ENCODE results near the gene FBXL17. TPM values are rescaled to one million over a fixed set of nuclear protein-coding genes. Genes with fewer than 3 reads are reported as not detected.

FBXL17 gene
- polyA plus RNA-seq, 1 of the 3 experiments (the other 2 are of a cell fraction): 4.4 TPM

DNA sequence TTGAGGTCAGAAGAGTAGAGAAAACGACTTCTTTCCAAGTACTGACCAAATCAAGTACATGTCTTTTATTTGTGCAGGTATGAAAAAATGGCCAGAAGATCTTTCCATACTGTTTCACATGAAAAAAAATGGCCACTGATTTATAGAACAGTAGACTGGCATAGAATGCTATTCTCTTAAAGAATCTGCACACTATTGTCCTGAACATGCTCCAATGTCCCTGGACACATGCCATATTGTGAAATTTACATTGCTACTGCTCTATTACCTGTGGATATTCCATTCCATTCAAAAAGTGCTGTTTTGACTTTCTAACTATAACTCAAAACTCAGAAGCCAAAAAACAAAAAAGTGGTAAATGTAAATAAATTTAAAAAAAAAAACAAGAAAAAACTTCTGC, 60.6 kb downstream of the FBXL17 start (continued):
- TF ChIP-seq, protein P1, sequence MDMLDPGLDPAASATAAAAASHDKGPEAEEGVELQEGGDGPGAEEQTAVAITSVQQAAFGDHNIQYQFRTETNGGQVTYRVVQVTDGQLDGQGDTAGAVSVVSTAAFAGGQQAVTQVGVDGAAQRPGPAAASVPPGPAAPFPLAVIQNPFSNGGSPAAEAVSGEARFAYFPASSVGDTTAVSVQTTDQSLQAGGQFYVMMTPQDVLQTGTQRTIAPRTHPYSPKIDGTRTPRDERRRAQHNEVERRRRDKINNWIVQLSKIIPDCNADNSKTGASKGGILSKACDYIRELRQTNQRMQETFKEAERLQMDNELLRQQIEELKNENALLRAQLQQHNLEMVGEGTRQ (IDR thresholded peaks at IDR 0.05; ENCODE audit: borderline replicate concordance, low read depth, low read length): no peak
- TF ChIP-seq TCF12 (IDR thresholded peaks at IDR 0.05) (no peak), YY1 (IDR thresholded peaks at IDR 0.05; ENCODE audit: low read depth) (no peak), RAD21 (IDR thresholded peaks at IDR 0.05; ENCODE audit: low read length) (no peak)
- TF ChIP-seq, protein P2, sequence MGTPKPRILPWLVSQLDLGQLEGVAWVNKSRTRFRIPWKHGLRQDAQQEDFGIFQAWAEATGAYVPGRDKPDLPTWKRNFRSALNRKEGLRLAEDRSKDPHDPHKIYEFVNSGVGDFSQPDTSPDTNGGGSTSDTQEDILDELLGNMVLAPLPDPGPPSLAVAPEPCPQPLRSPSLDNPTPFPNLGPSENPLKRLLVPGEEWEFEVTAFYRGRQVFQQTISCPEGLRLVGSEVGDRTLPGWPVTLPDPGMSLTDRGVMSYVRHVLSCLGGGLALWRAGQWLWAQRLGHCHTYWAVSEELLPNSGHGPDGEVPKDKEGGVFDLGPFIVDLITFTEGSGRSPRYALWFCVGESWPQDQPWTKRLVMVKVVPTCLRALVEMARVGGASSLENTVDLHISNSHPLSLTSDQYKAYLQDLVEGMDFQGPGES (IDR thresholded peaks at IDR 0.05; ENCODE audit: low read depth, low read length): no peak
- TF ChIP-seq, protein P3, sequence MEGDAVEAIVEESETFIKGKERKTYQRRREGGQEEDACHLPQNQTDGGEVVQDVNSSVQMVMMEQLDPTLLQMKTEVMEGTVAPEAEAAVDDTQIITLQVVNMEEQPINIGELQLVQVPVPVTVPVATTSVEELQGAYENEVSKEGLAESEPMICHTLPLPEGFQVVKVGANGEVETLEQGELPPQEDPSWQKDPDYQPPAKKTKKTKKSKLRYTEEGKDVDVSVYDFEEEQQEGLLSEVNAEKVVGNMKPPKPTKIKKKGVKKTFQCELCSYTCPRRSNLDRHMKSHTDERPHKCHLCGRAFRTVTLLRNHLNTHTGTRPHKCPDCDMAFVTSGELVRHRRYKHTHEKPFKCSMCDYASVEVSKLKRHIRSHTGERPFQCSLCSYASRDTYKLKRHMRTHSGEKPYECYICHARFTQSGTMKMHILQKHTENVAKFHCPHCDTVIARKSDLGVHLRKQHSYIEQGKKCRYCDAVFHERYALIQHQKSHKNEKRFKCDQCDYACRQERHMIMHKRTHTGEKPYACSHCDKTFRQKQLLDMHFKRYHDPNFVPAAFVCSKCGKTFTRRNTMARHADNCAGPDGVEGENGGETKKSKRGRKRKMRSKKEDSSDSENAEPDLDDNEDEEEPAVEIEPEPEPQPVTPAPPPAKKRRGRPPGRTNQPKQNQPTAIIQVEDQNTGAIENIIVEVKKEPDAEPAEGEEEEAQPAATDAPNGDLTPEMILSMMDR (IDR thresholded peaks at IDR 0.05): no peak

DNA sequence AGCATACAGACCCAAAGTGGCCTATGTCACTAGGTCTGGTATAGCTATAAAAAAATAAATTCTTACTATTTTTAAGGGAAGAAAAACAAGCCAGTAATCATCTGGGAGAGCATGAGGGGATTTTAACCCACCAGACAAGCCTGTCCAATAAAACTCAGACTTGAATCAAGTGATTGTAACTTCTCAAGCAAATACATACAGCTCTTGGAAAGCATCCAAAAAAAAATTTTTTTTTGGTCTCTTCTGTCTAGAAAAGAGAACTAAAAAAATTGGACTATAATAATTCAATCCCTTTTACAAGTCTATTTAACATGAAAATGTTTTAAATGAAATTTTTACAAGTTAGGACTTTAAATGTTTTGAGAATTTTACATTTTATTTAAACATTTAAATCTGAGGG, 61.7 kb downstream of the FBXL17 start:
- no peak for DNase-seq
- H3K79me2 ChIP-seq (ENCODE audit: insufficient read depth): no peaks in the 10 kb centered on the region
- peaks cover 0 to 5% of the 10 kb centered on the region in 2 experiments for H3K36me3 ChIP-seq (replicated peaks in 1 of 2; ENCODE audit: control insufficient read depth in 1 of 2, insufficient read depth in 2 of 2, low read length in 1 of 2)
- H3K9ac ChIP-seq: no peak overlapping the region
- no peaks in the 10 kb centered on the region; a peak in 1 of 4 replicates for H3K4me1 ChIP-seq (ENCODE audit: control insufficient read depth in 1 of 2, insufficient read depth in 2 of 2, low read depth in 1 of 2, low read length in 1 of 2)
- CTCF ChIA-PET: no interaction called here
- no peaks in the 10 kb centered on the region for H4K20me1 ChIP-seq (ENCODE audit: insufficient read depth)
- H3K4me3 ChIP-seq (ENCODE audit: low read depth in 2 of 2, low read length in 1 of 2): no peak overlapping the region
- POLR2A ChIA-PET: no interaction called here
- no peak overlapping the region for H3K27ac ChIP-seq (ENCODE audit: low read depth in 2 of 2, low read length in 1 of 2)
- H2AFZ ChIP-seq (ENCODE audit: low read depth): no peak overlapping the region
- TF ChIP-seq TEAD4 (IDR thresholded peaks at IDR 0.05; ENCODE audit: borderline replicate concordance, insufficient read depth) (no peak), RFX5 (IDR thresholded peaks at IDR 0.05; ENCODE audit: low read length) (no peak), GABPA (IDR thresholded peaks at IDR 0.05; ENCODE audit: low read depth) (no peak), POLR2AphosphoS5 (IDR thresholded peaks at IDR 0.05; ENCODE audit: low read depth, low read length) (no peak), RCOR1 (IDR thresholded peaks at IDR 0.05; ENCODE audit: low read length) (no peak), SIN3A (IDR thresholded peaks at IDR 0.05; ENCODE audit: borderline replicate concordance, low read depth, low read length) (no peak), NFIC (IDR thresholded peaks at IDR 0.05; ENCODE audit: borderline replicate concordance) (no peak), NRF1 (IDR thresholded peaks at IDR 0.05; ENCODE audit: low read depth, low read length) (no peak)
- TF ChIP-seq, protein P4, sequence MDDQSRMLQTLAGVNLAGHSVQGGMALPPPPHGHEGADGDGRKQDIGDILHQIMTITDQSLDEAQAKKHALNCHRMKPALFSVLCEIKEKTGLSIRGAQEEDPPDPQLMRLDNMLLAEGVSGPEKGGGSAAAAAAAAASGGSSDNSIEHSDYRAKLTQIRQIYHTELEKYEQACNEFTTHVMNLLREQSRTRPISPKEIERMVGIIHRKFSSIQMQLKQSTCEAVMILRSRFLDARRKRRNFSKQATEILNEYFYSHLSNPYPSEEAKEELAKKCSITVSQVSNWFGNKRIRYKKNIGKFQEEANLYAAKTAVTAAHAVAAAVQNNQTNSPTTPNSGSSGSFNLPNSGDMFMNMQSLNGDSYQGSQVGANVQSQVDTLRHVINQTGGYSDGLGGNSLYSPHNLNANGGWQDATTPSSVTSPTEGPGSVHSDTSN (IDR thresholded peaks at IDR 0.05): no peak
- TF ChIP-seq, protein P5, sequence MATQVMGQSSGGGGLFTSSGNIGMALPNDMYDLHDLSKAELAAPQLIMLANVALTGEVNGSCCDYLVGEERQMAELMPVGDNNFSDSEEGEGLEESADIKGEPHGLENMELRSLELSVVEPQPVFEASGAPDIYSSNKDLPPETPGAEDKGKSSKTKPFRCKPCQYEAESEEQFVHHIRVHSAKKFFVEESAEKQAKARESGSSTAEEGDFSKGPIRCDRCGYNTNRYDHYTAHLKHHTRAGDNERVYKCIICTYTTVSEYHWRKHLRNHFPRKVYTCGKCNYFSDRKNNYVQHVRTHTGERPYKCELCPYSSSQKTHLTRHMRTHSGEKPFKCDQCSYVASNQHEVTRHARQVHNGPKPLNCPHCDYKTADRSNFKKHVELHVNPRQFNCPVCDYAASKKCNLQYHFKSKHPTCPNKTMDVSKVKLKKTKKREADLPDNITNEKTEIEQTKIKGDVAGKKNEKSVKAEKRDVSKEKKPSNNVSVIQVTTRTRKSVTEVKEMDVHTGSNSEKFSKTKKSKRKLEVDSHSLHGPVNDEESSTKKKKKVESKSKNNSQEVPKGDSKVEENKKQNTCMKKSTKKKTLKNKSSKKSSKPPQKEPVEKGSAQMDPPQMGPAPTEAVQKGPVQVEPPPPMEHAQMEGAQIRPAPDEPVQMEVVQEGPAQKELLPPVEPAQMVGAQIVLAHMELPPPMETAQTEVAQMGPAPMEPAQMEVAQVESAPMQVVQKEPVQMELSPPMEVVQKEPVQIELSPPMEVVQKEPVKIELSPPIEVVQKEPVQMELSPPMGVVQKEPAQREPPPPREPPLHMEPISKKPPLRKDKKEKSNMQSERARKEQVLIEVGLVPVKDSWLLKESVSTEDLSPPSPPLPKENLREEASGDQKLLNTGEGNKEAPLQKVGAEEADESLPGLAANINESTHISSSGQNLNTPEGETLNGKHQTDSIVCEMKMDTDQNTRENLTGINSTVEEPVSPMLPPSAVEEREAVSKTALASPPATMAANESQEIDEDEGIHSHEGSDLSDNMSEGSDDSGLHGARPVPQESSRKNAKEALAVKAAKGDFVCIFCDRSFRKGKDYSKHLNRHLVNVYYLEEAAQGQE (IDR thresholded peaks at IDR 0.05; ENCODE audit: low read depth, low read length): no peak
- TF ChIP-seq, protein P2 (IDR thresholded peaks at IDR 0.05; ENCODE audit: low read depth, low read length): no peak
- H3K9me3 ChIP-seq: no peaks in the 10 kb centered on the region
- no peaks in the 10 kb centered on the region for H3F3A ChIP-seq (replicated peaks; ENCODE audit: insufficient read depth)
- H3K27me3 ChIP-seq (ENCODE audit: insufficient read depth): no peaks in the 10 kb centered on the region
- H3K9me2 ChIP-seq: no peaks in the 10 kb centered on the region
- H3K4me2 ChIP-seq: no peak overlapping the region

Measured in SK-N-SH (cell line).